GM23338 (cell line): ENCODE results near the gene ENOPH1.

Experiments
- CREB1 ChIP-seq: fragments of 250-450 bp; sonication (Bioruptor Pico); IDR thresholded peaks from 2 replicates; pipeline ENCODE4 v1.5.0; 2020; ENCODE audit warnings: low read depth, mild to moderate bottlenecking, moderate library complexity
- EZH2 ChIP-seq: fragments of 200-600 bp; sonication (generic); IDR thresholded peaks from one replicate; pipeline ENCODE4 v1.8.0; 2017; ENCODE audit warnings: antibody characterized with exemption, mild to moderate bottlenecking, low read depth; ENCODE audit not compliant: unreplicated experiment
- EZH2phosphoT487 ChIP-seq: fragments of 200-600 bp; sonication (generic); IDR thresholded peaks from one replicate; pipeline ENCODE4 v1.8.1; 2018; ENCODE audit warnings: antibody characterized with exemption; ENCODE audit not compliant: unreplicated experiment
- NANOG ChIP-seq: IDR thresholded peaks from 2 replicates; pipeline ENCODE4 v1.6.1; 2016; ENCODE audit warnings: antibody characterized with exemption, borderline replicate concordance
- POLR2AphosphoS5 ChIP-seq: IDR thresholded peaks from 2 replicates; pipeline ENCODE4 v1.6.1; 2016; ENCODE audit warnings: antibody characterized with exemption, low read depth
- STAT1 ChIP-seq: IDR thresholded peaks from one replicate; pipeline ENCODE4 v1.6.1; 2016; ENCODE audit warnings: antibody characterized with exemption; ENCODE audit not compliant: unreplicated experiment
- ZNF114 ChIP-seq: fragments of 250-450 bp; sonication (Bioruptor Pico); IDR thresholded peaks from 2 replicates; pipeline ENCODE4 v1.5.0; 2020; ENCODE audit warnings: mild to moderate bottlenecking, moderate library complexity
- ZNF331 ChIP-seq: fragments of 250-450 bp; sonication (Bioruptor Pico); IDR thresholded peaks from 2 replicates; pipeline ENCODE4 v1.5.0; 2020; ENCODE audit warnings: low read depth, mild to moderate bottlenecking, moderate library complexity
- TF ChIP-seq, protein P1 (sequence below), 2 experiments: fragments of 200-600 bp in 1 of 2; sonication (generic) in 1 of 2; conservative IDR thresholded peaks; 2 replicates each; pipeline versions ENCODE4 v1.5.1 to v1.6.1; 2016 to 2017; ENCODE audit warnings: antibody characterized with exemption in 2 of 2, low read depth in 2 of 2, mild to moderate bottlenecking in 2 of 2, moderate library complexity in 1 of 2
- TF ChIP-seq, protein P2 (sequence below): IDR thresholded peaks from one replicate; pipeline ENCODE4 v1.6.1; 2018; ENCODE audit warnings: antibody characterized with exemption; ENCODE audit not compliant: unreplicated experiment

DNA sequence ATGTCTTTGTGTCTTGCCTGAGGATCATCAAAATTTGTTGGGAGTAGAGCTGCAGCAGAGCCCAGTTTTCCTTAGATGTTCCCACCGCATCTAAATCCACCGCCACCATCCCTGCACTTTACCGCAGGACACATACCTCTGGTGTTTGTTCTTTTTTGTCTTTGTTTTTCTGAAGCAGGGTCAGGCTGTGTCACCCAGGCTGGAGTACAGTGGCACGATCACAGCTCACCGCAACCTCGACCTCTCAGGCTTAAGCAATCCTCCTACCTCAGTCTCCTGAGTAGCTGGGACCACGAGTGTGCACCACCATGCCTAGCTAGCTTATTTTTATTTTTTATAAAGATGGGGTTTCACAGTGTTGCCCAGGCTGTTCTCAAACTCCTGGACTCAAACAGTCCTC lies 4.6 kb downstream of the ENOPH1 start:
- TF ChIP-seq, protein P1, sequence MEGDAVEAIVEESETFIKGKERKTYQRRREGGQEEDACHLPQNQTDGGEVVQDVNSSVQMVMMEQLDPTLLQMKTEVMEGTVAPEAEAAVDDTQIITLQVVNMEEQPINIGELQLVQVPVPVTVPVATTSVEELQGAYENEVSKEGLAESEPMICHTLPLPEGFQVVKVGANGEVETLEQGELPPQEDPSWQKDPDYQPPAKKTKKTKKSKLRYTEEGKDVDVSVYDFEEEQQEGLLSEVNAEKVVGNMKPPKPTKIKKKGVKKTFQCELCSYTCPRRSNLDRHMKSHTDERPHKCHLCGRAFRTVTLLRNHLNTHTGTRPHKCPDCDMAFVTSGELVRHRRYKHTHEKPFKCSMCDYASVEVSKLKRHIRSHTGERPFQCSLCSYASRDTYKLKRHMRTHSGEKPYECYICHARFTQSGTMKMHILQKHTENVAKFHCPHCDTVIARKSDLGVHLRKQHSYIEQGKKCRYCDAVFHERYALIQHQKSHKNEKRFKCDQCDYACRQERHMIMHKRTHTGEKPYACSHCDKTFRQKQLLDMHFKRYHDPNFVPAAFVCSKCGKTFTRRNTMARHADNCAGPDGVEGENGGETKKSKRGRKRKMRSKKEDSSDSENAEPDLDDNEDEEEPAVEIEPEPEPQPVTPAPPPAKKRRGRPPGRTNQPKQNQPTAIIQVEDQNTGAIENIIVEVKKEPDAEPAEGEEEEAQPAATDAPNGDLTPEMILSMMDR (conservative IDR thresholded peaks at IDR 0.05; ENCODE audit: low read depth in 2 of 2) = no peak
- no peak for TF ChIP-seq POLR2AphosphoS5
- TF ChIP-seq, protein P2, sequence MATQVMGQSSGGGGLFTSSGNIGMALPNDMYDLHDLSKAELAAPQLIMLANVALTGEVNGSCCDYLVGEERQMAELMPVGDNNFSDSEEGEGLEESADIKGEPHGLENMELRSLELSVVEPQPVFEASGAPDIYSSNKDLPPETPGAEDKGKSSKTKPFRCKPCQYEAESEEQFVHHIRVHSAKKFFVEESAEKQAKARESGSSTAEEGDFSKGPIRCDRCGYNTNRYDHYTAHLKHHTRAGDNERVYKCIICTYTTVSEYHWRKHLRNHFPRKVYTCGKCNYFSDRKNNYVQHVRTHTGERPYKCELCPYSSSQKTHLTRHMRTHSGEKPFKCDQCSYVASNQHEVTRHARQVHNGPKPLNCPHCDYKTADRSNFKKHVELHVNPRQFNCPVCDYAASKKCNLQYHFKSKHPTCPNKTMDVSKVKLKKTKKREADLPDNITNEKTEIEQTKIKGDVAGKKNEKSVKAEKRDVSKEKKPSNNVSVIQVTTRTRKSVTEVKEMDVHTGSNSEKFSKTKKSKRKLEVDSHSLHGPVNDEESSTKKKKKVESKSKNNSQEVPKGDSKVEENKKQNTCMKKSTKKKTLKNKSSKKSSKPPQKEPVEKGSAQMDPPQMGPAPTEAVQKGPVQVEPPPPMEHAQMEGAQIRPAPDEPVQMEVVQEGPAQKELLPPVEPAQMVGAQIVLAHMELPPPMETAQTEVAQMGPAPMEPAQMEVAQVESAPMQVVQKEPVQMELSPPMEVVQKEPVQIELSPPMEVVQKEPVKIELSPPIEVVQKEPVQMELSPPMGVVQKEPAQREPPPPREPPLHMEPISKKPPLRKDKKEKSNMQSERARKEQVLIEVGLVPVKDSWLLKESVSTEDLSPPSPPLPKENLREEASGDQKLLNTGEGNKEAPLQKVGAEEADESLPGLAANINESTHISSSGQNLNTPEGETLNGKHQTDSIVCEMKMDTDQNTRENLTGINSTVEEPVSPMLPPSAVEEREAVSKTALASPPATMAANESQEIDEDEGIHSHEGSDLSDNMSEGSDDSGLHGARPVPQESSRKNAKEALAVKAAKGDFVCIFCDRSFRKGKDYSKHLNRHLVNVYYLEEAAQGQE = no peak
- TF ChIP-seq EZH2 = no peak
- TF ChIP-seq CREB1 (CRISPR knock-in tag) = no peak
- TF ChIP-seq EZH2phosphoT487 = no peak
- TF ChIP-seq ZNF331 (CRISPR knock-in tag) = no peak
- TF ChIP-seq NANOG = no peak
- TF ChIP-seq STAT1 = no peak
- TF ChIP-seq ZNF114 = no peak
